ENCODE data around the gene PLEKHM3.
"Not testable (repeated sequence)": the region's sequence is repeated elsewhere in the genome, so short reads cannot be mapped to it uniquely, and the experiment has no call there.

Gene PLEKHM3

GRCh38 chr2:207914716-207915115 lies 110.6 kb downstream of the PLEKHM3 start:
- DNase-seq: no peak

GRCh38 chr2:207913772-207914358 lies 111.5 kb downstream of the PLEKHM3 start:
- DNase-seq: no peak

- DNase-seq: no peak
Measured at GRCh38 chr2:207911856-207912255, 113.5 kb downstream of the PLEKHM3 start.

GRCh38 chr2:207911215-207911614 lies 114.1 kb downstream of the PLEKHM3 start:
- DNase-seq: no peak

GRCh38 chr2:207906495-207906894 lies 118.8 kb downstream of the PLEKHM3 start:
- DNase-seq: not testable (repeated sequence)

- DNase-seq: no peak
Measured at GRCh38 chr2:207905546-207905945, 119.8 kb downstream of the PLEKHM3 start.

GRCh38 chr2:207903236-207903635 lies 122.1 kb downstream of the PLEKHM3 start:
- no peak for DNase-seq

- DNase-seq: no peak
Measured at GRCh38 chr2:207902821-207903220, 122.5 kb downstream of the PLEKHM3 start.

- DNase-seq: no peak
Measured at GRCh38 chr2:207901829-207902228, 123.5 kb downstream of the PLEKHM3 start.

GRCh38 chr2:207901401-207901800 lies 123.9 kb downstream of the PLEKHM3 start:
- DNase-seq: no peak

GRCh38 chr2:207898354-207898695 lies 127.0 kb downstream of the PLEKHM3 start:
- DNase-seq: no peak

- DNase-seq: no peak
Measured at GRCh38 chr2:207897541-207898353, 127.6 kb downstream of the PLEKHM3 start.

- DNase-seq: no peak
Measured at GRCh38 chr2:207896525-207897285, 128.6 kb downstream of the PLEKHM3 start.

GRCh38 chr2:207895274-207895860 lies 130.0 kb downstream of the PLEKHM3 start:
- no peak for DNase-seq

- DNase-seq: no peak
Measured at GRCh38 chr2:207892716-207893402, 132.5 kb downstream of the PLEKHM3 start.

GRCh38 chr2:207891086-207891844 lies 134.1 kb downstream of the PLEKHM3 start:
- no peak for DNase-seq

GRCh38 chr2:207887500-207887899 lies 137.8 kb downstream of the PLEKHM3 start:
- no peak for DNase-seq

GRCh38 chr2:207885010-207885409 lies 140.3 kb downstream of the PLEKHM3 start:
- DNase-seq: no peak

GRCh38 chr2:207884127-207884526 lies 141.2 kb downstream of the PLEKHM3 start:
- DNase-seq: no peak

GRCh38 chr2:207883002-207883780 lies 142.1 kb downstream of the PLEKHM3 start:
- no peak for DNase-seq

- no peak for DNase-seq
Measured at GRCh38 chr2:207881902-207882301, 143.4 kb downstream of the PLEKHM3 start.

Measured in NK-92 treated with Interleukin-12 subunit alpha and Interleukin-12 subunit beta, amount 100 ng/mL, for 24 hours (cell line).